GM12892 (cell line): ENCODE measurements around the gene NUP107.

Experiments used
- POLR2A ChIP-seq: IDR thresholded peaks from 2 replicates; pipeline ENCODE4 v1.6.1; 2011; ENCODE audit warnings: low read depth, low read length, control low read depth
- POLR2AphosphoS5 ChIP-seq: IDR thresholded peaks from 2 replicates; pipeline ENCODE4 v1.6.1; 2011; ENCODE audit warnings: low read depth, low read length, control low read depth
- TAF1 ChIP-seq: IDR thresholded peaks from 2 replicates; pipeline ENCODE4 v1.6.1; 2011; ENCODE audit warnings: low read depth, mild to moderate bottlenecking, control low read depth, low read length, borderline replicate concordance

DNA sequence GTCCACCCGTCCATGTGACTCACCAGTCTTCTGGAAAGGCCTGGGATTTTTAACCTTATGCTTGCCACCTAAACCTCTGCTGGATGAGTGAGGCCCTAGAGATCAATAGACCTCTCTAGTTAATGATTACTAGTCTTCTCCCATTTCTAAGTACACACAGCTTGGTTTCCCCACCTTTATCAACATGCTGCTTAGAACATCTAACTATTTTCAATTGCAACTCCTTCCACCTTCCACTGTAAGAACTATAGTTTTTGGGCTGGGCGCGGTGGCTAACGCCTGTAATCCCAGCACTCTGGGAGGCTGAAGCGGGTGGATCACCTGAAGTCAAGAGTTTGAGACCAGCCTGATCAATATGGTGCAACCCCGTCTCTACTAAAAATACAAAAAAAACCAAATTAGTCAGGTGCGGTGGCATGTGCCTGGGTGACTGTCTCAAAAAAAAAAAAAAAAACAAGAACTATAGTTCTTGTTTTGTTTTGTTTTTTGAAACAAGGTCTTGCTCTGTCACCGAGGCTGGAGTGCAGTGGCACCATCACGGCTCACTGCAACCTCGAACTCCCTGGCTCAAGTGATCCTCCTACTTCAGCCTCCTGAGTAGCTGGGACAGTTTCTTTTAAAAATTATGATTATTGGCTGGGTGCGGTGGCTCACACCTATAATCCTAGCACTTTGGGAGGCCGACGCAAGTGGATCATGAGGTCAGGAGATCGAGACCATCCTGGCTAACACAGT is 102.5 kb downstream of the NUP107 start:
- TF ChIP-seq POLR2A (no peak), POLR2AphosphoS5 (no peak), TAF1 (no peak)
